ENCODE measurements around the gene CGB5.

DNA sequence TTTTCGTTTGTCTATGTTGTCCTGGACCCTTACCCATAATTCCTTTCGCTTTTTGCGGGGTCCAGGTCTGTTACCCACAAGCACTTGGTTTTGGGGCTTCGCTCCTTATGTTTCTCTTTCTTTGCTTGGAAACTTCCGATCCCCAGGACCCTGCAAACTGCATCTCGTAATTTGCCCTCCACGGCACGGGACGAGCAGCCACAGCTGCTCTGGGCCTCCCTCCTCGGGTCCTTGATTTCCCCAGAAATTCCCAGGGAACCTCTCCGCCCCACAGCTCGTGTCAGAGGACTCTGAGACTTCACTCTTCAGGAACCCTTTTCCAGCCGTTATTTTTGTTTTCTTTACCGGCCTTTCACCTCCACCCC lies 42.2 kb downstream of the CGB5 start:
- TF ChIP-seq, protein P1, sequence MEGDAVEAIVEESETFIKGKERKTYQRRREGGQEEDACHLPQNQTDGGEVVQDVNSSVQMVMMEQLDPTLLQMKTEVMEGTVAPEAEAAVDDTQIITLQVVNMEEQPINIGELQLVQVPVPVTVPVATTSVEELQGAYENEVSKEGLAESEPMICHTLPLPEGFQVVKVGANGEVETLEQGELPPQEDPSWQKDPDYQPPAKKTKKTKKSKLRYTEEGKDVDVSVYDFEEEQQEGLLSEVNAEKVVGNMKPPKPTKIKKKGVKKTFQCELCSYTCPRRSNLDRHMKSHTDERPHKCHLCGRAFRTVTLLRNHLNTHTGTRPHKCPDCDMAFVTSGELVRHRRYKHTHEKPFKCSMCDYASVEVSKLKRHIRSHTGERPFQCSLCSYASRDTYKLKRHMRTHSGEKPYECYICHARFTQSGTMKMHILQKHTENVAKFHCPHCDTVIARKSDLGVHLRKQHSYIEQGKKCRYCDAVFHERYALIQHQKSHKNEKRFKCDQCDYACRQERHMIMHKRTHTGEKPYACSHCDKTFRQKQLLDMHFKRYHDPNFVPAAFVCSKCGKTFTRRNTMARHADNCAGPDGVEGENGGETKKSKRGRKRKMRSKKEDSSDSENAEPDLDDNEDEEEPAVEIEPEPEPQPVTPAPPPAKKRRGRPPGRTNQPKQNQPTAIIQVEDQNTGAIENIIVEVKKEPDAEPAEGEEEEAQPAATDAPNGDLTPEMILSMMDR (IDR thresholded peaks at IDR 0.05) = no peak
- TF ChIP-seq POLR2AphosphoS5 (IDR thresholded peaks at IDR 0.05; ENCODE audit: insufficient read depth in 1 of 2, low read depth in 1 of 2) = no peak
- TF ChIP-seq POLR2A (IDR thresholded peaks at IDR 0.05) = no peak

Measured in vagina (tissue), 2 donors.